Activated naive CD4-positive, alpha-beta T cell treated with anti-CD3 and anti-CD28 coated beads, Interleukin-2, amount 50 U/mL, for 24 hours (primary cell): ENCODE data around the gene KPNA1.
A peak's percentile ranks its signal among the peaks of the same experiment; 100 is the strongest.
"Not testable (repeated sequence)": the region's sequence is repeated elsewhere in the genome, so short reads cannot be mapped to it uniquely, and the experiment has no call there.

Experiments
- H3K27ac Mint-ChIP-seq: one replicate; pipeline ENCODE4 v1.8.0; 2021; ENCODE audit warnings: mild to moderate bottlenecking, mixed read lengths
- H3K27me3 Mint-ChIP-seq: one replicate; pipeline ENCODE4 v1.8.0; 2021; ENCODE audit warnings: mixed read lengths
- H3K36me3 Mint-ChIP-seq: one replicate; pipeline ENCODE4 v1.8.0; 2021; ENCODE audit warnings: mixed read lengths
- H3K4me1 Mint-ChIP-seq: one replicate; pipeline ENCODE4 v1.8.0; 2021; ENCODE audit warnings: mixed read lengths
- H3K4me3 Mint-ChIP-seq: one replicate; pipeline ENCODE4 v1.8.0; 2021; ENCODE audit warnings: mild to moderate bottlenecking, mixed read lengths
- H3K9me3 Mint-ChIP-seq: one replicate; pipeline ENCODE4 v1.8.0; 2021; ENCODE audit warnings: mixed read lengths

Gene KPNA1

GRCh38 chr3:122468896-122469533 lies 45.7 kb downstream of the KPNA1 start:
- Mint-ChIP-seq H3K4me1 (peaks cover 68% of the 10 kb centered on the region), H3K4me3 (no peak overlapping the region), H3K27me3 (no peaks in the 10 kb centered on the region), H3K36me3 (peaks cover 11% of the 10 kb centered on the region), H3K27ac (peak overlapping the region; percentile 86), H3K9me3 (no peaks in the 10 kb centered on the region)

DNA sequence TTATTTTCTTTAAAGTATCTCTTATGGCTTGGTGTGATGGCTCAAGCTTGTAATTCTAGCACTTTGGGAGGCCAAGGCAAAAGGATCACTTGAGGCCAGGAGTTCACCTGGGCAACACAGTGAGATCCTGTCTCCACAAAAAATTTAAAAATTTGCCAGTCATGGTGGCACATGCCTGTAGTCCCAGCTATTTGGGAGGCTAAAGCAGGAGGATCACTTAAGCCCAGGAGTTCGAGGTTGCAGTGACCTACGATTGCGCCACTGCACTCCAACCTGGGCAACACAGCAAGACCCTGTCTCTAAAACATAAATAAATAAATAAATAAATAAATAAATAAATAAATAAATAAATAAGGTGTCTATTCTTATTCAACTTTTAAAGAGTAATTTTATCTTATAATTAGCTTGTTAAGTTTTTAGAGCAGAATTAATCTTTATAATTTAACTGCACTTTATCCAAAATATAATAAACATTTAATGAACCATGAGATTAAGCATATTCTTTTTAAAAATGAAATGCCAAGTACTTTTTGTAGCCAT lies 48.0 kb downstream of the KPNA1 start:
- Mint-ChIP-seq H3K9me3 (no peaks in the 10 kb centered on the region), H3K4me3 (no peak overlapping the region), H3K27me3 (no peaks in the 10 kb centered on the region), H3K27ac (no peak overlapping the region), H3K4me1 (peaks cover 51% of the 10 kb centered on the region), H3K36me3 (peaks cover 10% of the 10 kb centered on the region)

DNA sequence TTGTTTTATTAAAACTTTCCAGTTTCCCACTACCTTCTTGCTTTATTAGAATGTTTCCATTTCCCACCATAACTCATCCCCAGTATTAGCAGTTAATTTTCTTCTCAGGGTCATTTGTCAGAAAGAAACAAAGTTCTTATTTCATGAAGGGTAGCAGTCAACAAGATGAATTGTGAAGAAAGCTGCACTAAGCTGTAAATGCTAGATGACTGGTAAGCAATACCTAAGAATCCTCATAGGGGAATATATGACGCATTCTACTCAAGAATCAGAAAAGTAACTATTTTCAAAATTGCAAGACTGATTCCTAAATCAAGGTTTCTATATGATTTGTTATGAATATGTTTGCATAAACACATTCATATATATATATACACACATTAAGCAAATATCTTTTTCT lies 50.1 kb downstream of the KPNA1 start:
- peaks cover 37% of the 10 kb centered on the region for H3K4me1 Mint-ChIP-seq
- H3K4me3 Mint-ChIP-seq, result no peak overlapping the region
- H3K27ac Mint-ChIP-seq, result no peak overlapping the region
- peaks cover 12% of the 10 kb centered on the region for H3K36me3 Mint-ChIP-seq
- no peaks in the 10 kb centered on the region for H3K27me3 Mint-ChIP-seq
- H3K9me3 Mint-ChIP-seq, result no peaks in the 10 kb centered on the region

GRCh38 chr3:122462406-122462805 lies 52.3 kb downstream of the KPNA1 start:
- Mint-ChIP-seq H3K9me3 (no peaks in the 10 kb centered on the region), H3K4me3 (no peak overlapping the region), H3K27ac (no peak overlapping the region), H3K36me3 (peaks cover 22% of the 10 kb centered on the region), H3K4me1 (peaks cover 23% of the 10 kb centered on the region), H3K27me3 (no peaks in the 10 kb centered on the region)

GRCh38 chr3:122461806-122462205 lies 52.9 kb downstream of the KPNA1 start:
- Mint-ChIP-seq H3K36me3 (peaks cover 20% of the 10 kb centered on the region), H3K4me1 (peaks cover 20% of the 10 kb centered on the region), H3K27me3 (no peaks in the 10 kb centered on the region), H3K27ac (peak overlapping the region; percentile 15), H3K4me3 (no peak overlapping the region), H3K9me3 (no peaks in the 10 kb centered on the region)

DNA sequence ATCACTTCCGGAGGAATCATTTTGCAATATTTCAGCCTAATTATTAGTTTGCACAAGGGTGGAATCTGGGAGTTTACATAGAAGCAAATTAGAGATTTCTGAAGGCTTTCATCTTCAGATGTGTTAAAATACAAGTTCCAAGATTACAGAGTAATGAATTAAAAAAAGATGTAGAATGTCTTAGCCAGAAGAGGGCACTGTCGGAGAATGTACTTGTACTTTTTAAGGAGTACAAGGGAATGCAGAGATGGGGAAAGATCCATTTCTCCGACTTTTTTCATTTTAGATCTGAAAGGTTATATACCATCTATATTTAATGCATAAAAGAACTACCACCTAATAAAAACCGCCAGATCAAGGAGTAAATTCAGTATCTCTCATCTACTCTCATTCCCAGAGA lies 55.7 kb downstream of the KPNA1 start:
- peaks cover 28% of the 10 kb centered on the region for H3K36me3 Mint-ChIP-seq
- peaks cover 20% of the 10 kb centered on the region for H3K4me1 Mint-ChIP-seq
- no peak overlapping the region for H3K27ac Mint-ChIP-seq

GRCh38 chr3:122457706-122458105 lies 57.0 kb downstream of the KPNA1 start:
- Mint-ChIP-seq H3K9me3 (no peaks in the 10 kb centered on the region), H3K27ac (no peak overlapping the region), H3K36me3 (peaks cover 28% of the 10 kb centered on the region), H3K4me1 (peaks cover 20% of the 10 kb centered on the region), H3K4me3 (no peak overlapping the region), H3K27me3 (no peaks in the 10 kb centered on the region)

More for the DNA sequence above, 55.7 kb downstream of the KPNA1 start:
- H3K9me3 Mint-ChIP-seq, result no peaks in the 10 kb centered on the region
- H3K4me3 Mint-ChIP-seq, result no peak overlapping the region
- no peaks in the 10 kb centered on the region for H3K27me3 Mint-ChIP-seq

DNA sequence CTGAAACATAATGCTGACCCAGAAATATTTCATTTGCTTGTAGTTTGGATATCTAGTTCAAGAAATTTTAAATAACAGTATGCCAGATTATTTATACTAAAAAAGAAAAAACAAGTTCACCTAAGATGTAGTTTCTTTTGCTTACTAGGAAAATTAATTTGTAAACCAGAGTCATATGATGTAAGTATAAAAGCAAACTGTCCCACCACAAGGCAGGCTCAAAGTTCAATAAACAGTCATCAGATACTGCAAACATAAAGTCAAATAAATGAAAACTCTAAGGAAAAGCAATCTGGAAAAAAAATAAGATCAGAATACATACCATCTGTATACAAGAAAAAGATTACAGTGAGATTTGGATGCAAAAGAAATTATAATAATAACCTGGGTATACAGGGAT lies 58.7 kb downstream of the KPNA1 start:
- peaks cover 12% of the 10 kb centered on the region for H3K4me1 Mint-ChIP-seq

DNA sequence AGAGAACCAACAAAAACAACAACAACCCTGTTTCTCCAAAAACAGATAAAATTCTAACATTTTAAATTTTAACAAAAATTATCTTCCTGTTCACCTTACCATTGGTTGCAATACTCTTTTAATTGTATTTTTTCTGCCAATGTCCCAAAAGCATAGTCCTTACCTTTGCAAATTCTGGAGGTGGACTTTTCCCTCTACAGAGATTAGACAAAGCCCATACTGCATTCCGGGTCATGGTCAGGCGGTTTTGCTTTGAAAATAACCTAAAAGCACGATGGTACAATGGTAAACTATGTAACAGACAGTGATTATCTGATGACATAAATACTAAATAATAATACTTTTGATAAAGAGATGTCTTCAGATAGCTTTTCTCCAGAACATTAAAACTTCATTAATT lies 63.4 kb downstream of the KPNA1 start:
- Mint-ChIP-seq H3K9me3 (peaks cover 2% of the 10 kb centered on the region), H3K36me3 (peaks cover 49% of the 10 kb centered on the region), H3K4me1 (peaks cover 5% of the 10 kb centered on the region), H3K27me3 (no peaks in the 10 kb centered on the region), H3K27ac (no peak overlapping the region), H3K4me3 (no peak overlapping the region)

More for the DNA sequence above, 58.7 kb downstream of the KPNA1 start:
- no peaks in the 10 kb centered on the region for H3K9me3 Mint-ChIP-seq
- H3K4me3 Mint-ChIP-seq, result no peak overlapping the region
- no peaks in the 10 kb centered on the region for H3K27me3 Mint-ChIP-seq
- H3K36me3 Mint-ChIP-seq, result peaks cover 27% of the 10 kb centered on the region
- no peak overlapping the region for H3K27ac Mint-ChIP-seq

DNA sequence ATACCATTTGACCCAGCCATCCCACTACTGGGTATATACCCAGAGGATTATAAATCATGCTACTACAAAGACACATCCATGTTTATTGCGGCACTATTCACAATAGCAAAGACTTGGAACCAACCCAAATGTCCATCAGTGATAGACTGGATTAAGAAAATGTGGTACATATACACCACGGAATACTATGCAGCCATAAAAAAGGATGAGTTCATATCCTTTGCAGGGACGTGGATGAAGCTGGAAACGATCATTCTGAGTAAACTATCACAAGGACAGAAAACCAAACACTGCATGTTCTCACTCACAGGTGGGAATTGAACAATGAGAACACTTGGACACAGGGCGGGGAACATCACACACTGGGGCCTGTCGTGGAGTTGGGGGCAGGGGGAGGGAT lies 66.5 kb downstream of the KPNA1 start:
- H3K27ac Mint-ChIP-seq, H3K27me3 Mint-ChIP-seq, H3K4me1 Mint-ChIP-seq, H3K9me3 Mint-ChIP-seq, H3K4me3 Mint-ChIP-seq: not testable (repeated sequence)
- H3K36me3 Mint-ChIP-seq, result peaks cover 69% of the 10 kb centered on the region

- not testable (repeated sequence) for H3K9me3 Mint-ChIP-seq, H3K27me3 Mint-ChIP-seq, H3K4me3 Mint-ChIP-seq, H3K4me1 Mint-ChIP-seq
- Mint-ChIP-seq H3K27ac (peak overlapping the region; percentile 30), H3K36me3 (peaks cover 76% of the 10 kb centered on the region)
Measured at GRCh38 chr3:122444491-122444887, 70.2 kb downstream of the KPNA1 start.

DNA sequence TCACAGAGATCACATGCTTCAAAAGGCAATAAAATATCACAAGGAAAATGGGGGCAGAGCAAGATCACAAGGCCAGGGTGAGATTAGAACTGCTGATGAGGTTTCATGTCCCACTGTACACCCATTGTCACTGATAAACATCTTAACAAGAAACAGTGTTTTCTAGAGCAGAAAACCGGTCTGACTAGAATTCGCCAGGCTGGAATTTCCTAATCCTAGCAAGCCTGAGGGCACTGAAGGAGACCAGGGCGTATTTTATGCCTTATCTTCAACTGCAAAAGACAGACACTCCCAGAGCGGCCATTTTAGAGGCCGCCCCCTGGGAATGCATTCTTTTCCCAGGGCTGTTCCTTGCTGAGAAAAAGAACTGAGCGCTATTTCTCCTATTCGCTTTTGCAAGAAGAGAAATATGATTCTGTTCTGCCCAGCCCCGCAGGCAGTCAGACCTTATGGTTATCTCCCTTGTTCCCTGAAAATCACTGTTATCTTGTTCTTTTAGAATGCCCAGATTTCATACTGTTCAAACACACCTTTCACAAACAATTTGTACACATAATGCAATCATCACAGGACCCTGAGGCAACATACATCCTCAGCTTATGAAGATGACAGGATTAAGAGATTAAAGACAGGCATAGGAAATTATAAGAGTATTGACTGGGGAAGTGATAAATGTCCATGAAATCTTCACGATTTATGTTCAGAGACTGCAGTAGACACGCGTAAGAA lies 70.8 kb downstream of the KPNA1 start:
- H3K4me3 Mint-ChIP-seq, H3K27me3 Mint-ChIP-seq, H3K9me3 Mint-ChIP-seq, H3K4me1 Mint-ChIP-seq: not testable (repeated sequence)
- Mint-ChIP-seq H3K36me3 (peaks cover 71% of the 10 kb centered on the region), H3K27ac (peak overlapping the region; percentile 77)

GRCh38 chr3:122443090-122443489 lies 71.6 kb downstream of the KPNA1 start:
- peaks cover 5% of the 10 kb centered on the region for H3K9me3 Mint-ChIP-seq
- H3K4me1 Mint-ChIP-seq, result peaks cover 5% of the 10 kb centered on the region
- no peak overlapping the region for H3K4me3 Mint-ChIP-seq
- peaks cover 68% of the 10 kb centered on the region for H3K36me3 Mint-ChIP-seq
- H3K27me3 Mint-ChIP-seq, result no peaks in the 10 kb centered on the region
- no peak overlapping the region for H3K27ac Mint-ChIP-seq

DNA sequence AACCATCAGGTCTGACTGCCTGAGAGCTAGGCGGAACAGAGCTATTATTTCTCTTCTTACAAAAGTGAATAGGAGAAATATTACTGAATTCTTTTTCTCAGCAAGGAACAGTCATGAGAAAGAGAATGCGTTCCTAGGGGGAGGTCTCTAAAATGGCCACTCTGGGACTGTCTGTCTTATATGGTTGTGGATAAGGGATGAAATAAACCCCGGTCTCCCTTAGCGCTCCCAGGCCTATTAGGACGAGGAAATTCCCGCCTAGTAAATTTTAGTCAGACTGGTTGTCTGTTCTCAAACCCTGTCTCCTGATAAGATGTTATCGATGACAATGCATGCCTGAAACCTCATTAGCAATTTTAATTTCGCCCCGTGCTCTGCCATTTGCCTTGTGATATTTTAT lies 78.8 kb downstream of the KPNA1 start:
- Mint-ChIP-seq H3K36me3 (peaks cover 62% of the 10 kb centered on the region), H3K4me1 (peaks cover 3% of the 10 kb centered on the region), H3K27ac (peak overlapping the region; percentile 18)

GRCh38 chr3:122430371-122430770 lies 84.4 kb downstream of the KPNA1 start:
- Mint-ChIP-seq H3K9me3 (peaks cover 4% of the 10 kb centered on the region), H3K4me1 (peaks cover 20% of the 10 kb centered on the region), H3K27ac (no peak overlapping the region), H3K27me3 (no peaks in the 10 kb centered on the region), H3K36me3 (peaks cover 65% of the 10 kb centered on the region), H3K4me3 (no peak overlapping the region)

More for the DNA sequence above, 78.8 kb downstream of the KPNA1 start:
- no peaks in the 10 kb centered on the region for H3K27me3 Mint-ChIP-seq
- no peak overlapping the region for H3K4me3 Mint-ChIP-seq
- H3K9me3 Mint-ChIP-seq, result no peaks in the 10 kb centered on the region

GRCh38 chr3:122427857-122428471 lies 86.8 kb downstream of the KPNA1 start:
- Mint-ChIP-seq H3K27ac (peak overlapping the region; percentile 85), H3K36me3 (peaks cover 55% of the 10 kb centered on the region), H3K9me3 (peaks cover 4% of the 10 kb centered on the region), H3K27me3 (no peaks in the 10 kb centered on the region), H3K4me1 (peaks cover 17% of the 10 kb centered on the region), H3K4me3 (no peak overlapping the region)
